Right lobe of liver (tissue), 4 donors: ENCODE results near the gene EIF1AD.

ENCODE experiments used
- CTCF ChIP-seq, 4 donors: fragments of 200-600 bp in 3 of 4; fragments of 450-650 bp in 1 of 4; IDR thresholded peaks; one replicate each; pipeline versions ENCODE4 v1.5.1 to v1.8.0; 2016 to 2022; ENCODE audit warnings: antibody characterized with exemption in 4 of 4, mild to moderate bottlenecking in 2 of 4
- POLR2A ChIP-seq: fragments of 450-650 bp; IDR thresholded peaks from one replicate; pipeline ENCODE4 v1.6.1; 2017; ENCODE audit warnings: antibody characterized with exemption, mild to moderate bottlenecking
- donor health status: DM: no; HTN: no; CAD: no.
- donor health status: DM: no; HTN: no; CAD: no.
- donor health status: DM: no; HTN: yes; CAD: no.

DNA sequence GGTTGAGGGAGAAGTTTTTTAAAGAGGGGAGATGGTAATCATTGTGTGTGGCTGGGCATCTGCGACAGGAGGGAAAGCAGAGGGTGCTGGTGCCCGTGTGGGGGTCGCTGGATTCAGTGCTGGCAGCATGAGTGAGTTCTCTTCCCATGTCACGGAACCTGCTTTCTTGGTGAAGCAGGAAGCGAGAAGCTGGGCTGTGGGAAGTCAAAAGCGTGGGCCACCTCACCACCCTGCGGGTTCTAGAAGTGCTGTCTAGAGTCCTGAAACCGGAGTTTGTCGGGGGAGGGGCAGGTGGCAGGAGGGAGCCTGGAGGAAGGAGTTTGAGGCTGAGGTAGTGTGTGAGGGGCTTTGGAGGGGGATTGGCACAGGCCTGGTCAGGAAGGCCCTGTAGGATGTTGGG is 26.2 kb downstream of the EIF1AD start:
- TF ChIP-seq CTCF (IDR thresholded peaks at IDR 0.05), result no peak
- no peak for TF ChIP-seq POLR2A
